Mammary epithelial cell (primary cell): Measurements from ENCODE around the gene BIRC3.

Source experiments
- EZH2 ChIP-seq: IDR thresholded peaks from 2 replicates; pipeline ENCODE4 v1.6.1; 2012; ENCODE audit warnings: low read length, inconsistent platforms, borderline replicate concordance
- TF ChIP-seq, protein P1 (sequence below), 2 donors: IDR thresholded peaks in 1 of 2; conservative IDR thresholded peaks in 1 of 2; 2 replicates each; pipeline ENCODE4 v1.5.1; 2011 to 2012; ENCODE audit warnings: inconsistent platforms in 2 of 2, low read length in 2 of 2, mild to moderate bottlenecking in 2 of 2, control low read depth in 1 of 2, low read depth in 1 of 2; ENCODE audit not compliant: insufficient read depth in 1 of 2; ENCODE audit errors: extremely low read depth in 1 of 2

DNA sequence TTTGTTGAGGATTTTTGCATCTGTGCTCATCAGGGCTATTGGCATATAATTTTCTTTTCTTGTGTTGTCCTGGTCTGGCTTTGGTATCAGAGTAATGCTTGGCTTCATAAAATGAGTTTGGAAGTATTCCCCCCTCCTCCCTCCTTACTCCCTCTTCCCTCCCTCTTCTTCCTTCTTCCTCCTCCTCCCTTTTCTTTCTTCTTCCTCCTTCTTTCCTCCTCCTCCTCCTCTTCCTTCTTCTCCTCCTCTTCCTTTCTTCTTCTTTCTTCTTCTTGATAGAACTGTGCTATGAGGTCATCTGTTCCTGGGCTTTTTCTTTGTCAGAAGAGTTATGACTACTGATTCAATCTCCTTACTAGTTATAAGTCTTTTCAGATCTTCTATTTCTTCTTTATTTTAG lies 39.8 kb downstream of the BIRC3 start:
- TF ChIP-seq, protein P1, sequence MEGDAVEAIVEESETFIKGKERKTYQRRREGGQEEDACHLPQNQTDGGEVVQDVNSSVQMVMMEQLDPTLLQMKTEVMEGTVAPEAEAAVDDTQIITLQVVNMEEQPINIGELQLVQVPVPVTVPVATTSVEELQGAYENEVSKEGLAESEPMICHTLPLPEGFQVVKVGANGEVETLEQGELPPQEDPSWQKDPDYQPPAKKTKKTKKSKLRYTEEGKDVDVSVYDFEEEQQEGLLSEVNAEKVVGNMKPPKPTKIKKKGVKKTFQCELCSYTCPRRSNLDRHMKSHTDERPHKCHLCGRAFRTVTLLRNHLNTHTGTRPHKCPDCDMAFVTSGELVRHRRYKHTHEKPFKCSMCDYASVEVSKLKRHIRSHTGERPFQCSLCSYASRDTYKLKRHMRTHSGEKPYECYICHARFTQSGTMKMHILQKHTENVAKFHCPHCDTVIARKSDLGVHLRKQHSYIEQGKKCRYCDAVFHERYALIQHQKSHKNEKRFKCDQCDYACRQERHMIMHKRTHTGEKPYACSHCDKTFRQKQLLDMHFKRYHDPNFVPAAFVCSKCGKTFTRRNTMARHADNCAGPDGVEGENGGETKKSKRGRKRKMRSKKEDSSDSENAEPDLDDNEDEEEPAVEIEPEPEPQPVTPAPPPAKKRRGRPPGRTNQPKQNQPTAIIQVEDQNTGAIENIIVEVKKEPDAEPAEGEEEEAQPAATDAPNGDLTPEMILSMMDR (conservative IDR thresholded peaks at IDR 0.05 in 1 of 2, IDR thresholded peaks at IDR 0.05 in 1 of 2; ENCODE audit: extremely low read depth in 1 of 2, insufficient read depth in 1 of 2, low read depth in 1 of 2, low read length in 2 of 2) = no peak
- no peak for TF ChIP-seq EZH2
